ENCODE measurements around the gene ERVV-1.
"Not testable (repeated sequence)": the region's sequence is repeated elsewhere in the genome, so short reads cannot be mapped to it uniquely, and the experiment has no call there.

ERVV-1 gene

GRCh38 chr19:53013621-53014020 lies at the start of gene ERVV-1:
TSS of gene ERVV-1 (plus strand) at chr19:53013921. CDS start at chr19:53014091, 170 bp downstream.
- Histone ChIP-seq H3K4me3 (no peak within 1 kb of the TSS), H3K36me3 (ENCODE audit: insufficient read depth, low read length) (no peaks in the 10 kb centered on the region), H3K9ac (ENCODE audit: insufficient read length) (no peak within 1 kb of the TSS), H3K27ac (no peak within 1 kb of the TSS), H3K9me3 (ENCODE audit: low read depth, low read length) (no peaks in the 10 kb centered on the region)
- TF ChIP-seq EZH2 (IDR thresholded peaks at IDR 0.05) (no peak), FOXP2 (optimal IDR thresholded peaks at IDR 0.05; ENCODE audit: control extremely low read depth, extremely low read length, insufficient read depth) (no peak), POLR2AphosphoS5 (IDR thresholded peaks at IDR 0.05; ENCODE audit: borderline replicate concordance, low read depth, low read length) (no peak)
- no peak for DNase-seq (ENCODE audit: low read depth, low spot score)

GRCh38 chr19:52967772-52968171 lies 45.9 kb upstream of the ERVV-1 start:
- Histone ChIP-seq H3K9ac (ENCODE audit: insufficient read length) (no peak overlapping the region), H3K36me3 (ENCODE audit: insufficient read depth, low read length) (no peaks in the 10 kb centered on the region), H3K4me3 (no peak overlapping the region), H3K9me3 (ENCODE audit: low read depth, low read length) (no peaks in the 10 kb centered on the region), H3K27ac (no peak overlapping the region)
- TF ChIP-seq POLR2AphosphoS5 (IDR thresholded peaks at IDR 0.05; ENCODE audit: borderline replicate concordance, low read depth, low read length) (no peak), FOXP2 (optimal IDR thresholded peaks at IDR 0.05; ENCODE audit: control extremely low read depth, extremely low read length, insufficient read depth) (no peak), EZH2 (IDR thresholded peaks at IDR 0.05) (no peak)
- no peak for DNase-seq (ENCODE audit: low read depth, low spot score)

GRCh38 chr19:52981329-52981728 lies 32.4 kb upstream of the ERVV-1 start:
- no peaks in the 10 kb centered on the region for H3K9me3 ChIP-seq (ENCODE audit: low read depth, low read length)
- no peak for TF ChIP-seq FOXP2 (optimal IDR thresholded peaks at IDR 0.05; ENCODE audit: control extremely low read depth, extremely low read length, insufficient read depth)
- TF ChIP-seq EZH2 (IDR thresholded peaks at IDR 0.05), result no peak
- H3K27ac ChIP-seq, result no peak overlapping the region
- H3K36me3 ChIP-seq (ENCODE audit: insufficient read depth, low read length), result no peaks in the 10 kb centered on the region
- no peak overlapping the region for H3K4me3 ChIP-seq
- no peak overlapping the region for H3K9ac ChIP-seq (ENCODE audit: insufficient read length)
- DNase-seq (ENCODE audit: low read depth, low spot score), result no peak

- not testable (repeated sequence) for H3K9me3 ChIP-seq (ENCODE audit: low read depth, low read length); H3K36me3 ChIP-seq (ENCODE audit: insufficient read depth, low read length); H3K4me3 ChIP-seq; DNase-seq (ENCODE audit: low read depth, low spot score); H3K9ac ChIP-seq (ENCODE audit: insufficient read length); H3K27ac ChIP-seq
These were observed 30.6 kb upstream of the ERVV-1 start for GRCh38 chr19:52983167-52983566.

GRCh38 chr19:52987221-52987620 lies 26.5 kb upstream of the ERVV-1 start:
- Histone ChIP-seq H3K27ac (no peak overlapping the region), H3K9ac (ENCODE audit: insufficient read length) (no peak overlapping the region), H3K9me3 (ENCODE audit: low read depth, low read length) (no peaks in the 10 kb centered on the region), H3K4me3 (no peak overlapping the region), H3K36me3 (ENCODE audit: insufficient read depth, low read length) (no peaks in the 10 kb centered on the region)
- TF ChIP-seq POLR2AphosphoS5 (IDR thresholded peaks at IDR 0.05; ENCODE audit: borderline replicate concordance, low read depth, low read length) (no peak), EZH2 (IDR thresholded peaks at IDR 0.05) (no peak), FOXP2 (optimal IDR thresholded peaks at IDR 0.05; ENCODE audit: control extremely low read depth, extremely low read length, insufficient read depth) (no peak)
- DNase-seq (ENCODE audit: low read depth, low spot score), result no peak

GRCh38 chr19:52988506-52988905 lies 25.2 kb upstream of the ERVV-1 start:
- no peak for DNase-seq (ENCODE audit: low read depth, low spot score)
- Histone ChIP-seq H3K9ac (ENCODE audit: insufficient read length) (no peak overlapping the region), H3K4me3 (no peak overlapping the region), H3K36me3 (ENCODE audit: insufficient read depth, low read length) (no peaks in the 10 kb centered on the region), H3K27ac (no peak overlapping the region), H3K9me3 (ENCODE audit: low read depth, low read length) (no peaks in the 10 kb centered on the region)
- TF ChIP-seq FOXP2 (optimal IDR thresholded peaks at IDR 0.05; ENCODE audit: control extremely low read depth, extremely low read length, insufficient read depth), result no peak

GRCh38 chr19:52990759-52991418 lies 22.8 kb upstream of the ERVV-1 start:
- Histone ChIP-seq H3K27ac (no peak overlapping the region), H3K36me3 (ENCODE audit: insufficient read depth, low read length) (no peaks in the 10 kb centered on the region), H3K9ac (ENCODE audit: insufficient read length) (no peak overlapping the region), H3K9me3 (ENCODE audit: low read depth, low read length) (no peaks in the 10 kb centered on the region), H3K4me3 (no peak overlapping the region)
- TF ChIP-seq FOXP2 (optimal IDR thresholded peaks at IDR 0.05; ENCODE audit: control extremely low read depth, extremely low read length, insufficient read depth) (no peak), EZH2 (IDR thresholded peaks at IDR 0.05) (no peak), POLR2AphosphoS5 (IDR thresholded peaks at IDR 0.05; ENCODE audit: borderline replicate concordance, low read depth, low read length) (no peak)
- DNase-seq (ENCODE audit: low read depth, low spot score), result no peak

GRCh38 chr19:52991484-52991883 lies 22.2 kb upstream of the ERVV-1 start:
- H3K4me3 ChIP-seq, result no peak overlapping the region
- no peak for DNase-seq (ENCODE audit: low read depth, low spot score)
- no peaks in the 10 kb centered on the region for H3K36me3 ChIP-seq (ENCODE audit: insufficient read depth, low read length)
- no peaks in the 10 kb centered on the region for H3K9me3 ChIP-seq (ENCODE audit: low read depth, low read length)
- no peak overlapping the region for H3K9ac ChIP-seq (ENCODE audit: insufficient read length)
- H3K27ac ChIP-seq, result no peak overlapping the region
- TF ChIP-seq POLR2AphosphoS5 (IDR thresholded peaks at IDR 0.05; ENCODE audit: borderline replicate concordance, low read depth, low read length) (no peak), FOXP2 (optimal IDR thresholded peaks at IDR 0.05; ENCODE audit: control extremely low read depth, extremely low read length, insufficient read depth) (no peak), EZH2 (IDR thresholded peaks at IDR 0.05) (no peak)
